Common myeloid progenitor, CD34-positive (primary cell): Measurements from ENCODE around the gene NPAS4.

Experiments used
- CTCF ChIA-PET: fragments of 350-600 bp; sonication (Branson Sonifier 250); formaldehyde crosslinking; loops from one replicate; lab custom pipeline; 2021; ENCODE audit warnings: antibody characterized with exemption; lab: Charles Lee
- POLR2A ChIA-PET: fragments of 350-600 bp; sonication (Branson Sonifier 250); formaldehyde crosslinking; loops from one replicate; lab custom pipeline; 2021; ENCODE audit warnings: antibody characterized with exemption; lab: Charles Lee
- DNase-seq, 3 donors: peaks; one replicate each; pipeline versions ENCODE4 v3.0.0 to v3.0.0-alpha.2; 2013
- H3K27ac ChIP-seq, 2 experiments: 1 replicate in 1 of 2; 2 replicates in 1 of 2; pipeline ENCODE4 v1.7.0; 2013; ENCODE audit warnings: inconsistent platforms in 2 of 2, low read length in 2 of 2, mild to moderate bottlenecking in 2 of 2, low read depth in 1 of 2, moderate library complexity in 1 of 2; ENCODE audit not compliant: severe bottlenecking in 2 of 2, insufficient read depth in 1 of 2, poor library complexity in 1 of 2
- H3K27me3 ChIP-seq, 5 experiments: replicated peaks in 2 of 5; 1 replicate in 3 of 5; 2 replicates in 2 of 5; pipeline versions ENCODE4 v1.6.1 to v1.7.0; 2013; ENCODE audit warnings: low read length in 4 of 5, mild to moderate bottlenecking in 2 of 5, moderate library complexity in 2 of 5, inconsistent platforms in 1 of 5; ENCODE audit not compliant: insufficient read depth in 5 of 5, control insufficient read depth in 4 of 5
- H3K36me3 ChIP-seq, 4 experiments: 1 replicate in 2 of 4; 2 replicates in 2 of 4; pipeline versions ENCODE4 v1.6.1 to v1.7.0; 2013; ENCODE audit warnings: low read length in 3 of 4, control low read depth in 1 of 4, mild to moderate bottlenecking in 1 of 4; ENCODE audit not compliant: control insufficient read depth in 4 of 4, insufficient read depth in 4 of 4
- H3K4me1 ChIP-seq, 4 experiments: 1 replicate in 3 of 4; 2 replicates in 1 of 4; pipeline versions ENCODE4 v1.6.1 to v1.7.1; 2013; ENCODE audit warnings: low read length in 3 of 4, mild to moderate bottlenecking in 3 of 4, control low read depth in 1 of 4, inconsistent platforms in 1 of 4, moderate library complexity in 1 of 4; ENCODE audit not compliant: control insufficient read depth in 4 of 4, insufficient read depth in 4 of 4; ENCODE audit errors: control extremely low read depth in 1 of 4
- H3K4me3 ChIP-seq, 7 experiments: 1 replicate in 4 of 7; 2 replicates in 3 of 7; pipeline versions ENCODE4 v1.5.1 to v1.7.0; 2013; ENCODE audit warnings: mild to moderate bottlenecking in 7 of 7, low read length in 6 of 7, moderate library complexity in 6 of 7, inconsistent platforms in 2 of 7, low read depth in 2 of 7, control low read depth in 1 of 7; ENCODE audit not compliant: insufficient read depth in 4 of 7, control insufficient read depth in 1 of 7; ENCODE audit errors: extremely low read depth in 1 of 7
- H3K9me3 ChIP-seq, 5 experiments: 1 replicate in 4 of 5; 2 replicates in 1 of 5; pipeline versions ENCODE4 v1.6.1 to v1.7.1; 2013; ENCODE audit warnings: low read length in 4 of 5, mild to moderate bottlenecking in 2 of 5, inconsistent platforms in 1 of 5, low read depth in 1 of 5, moderate library complexity in 1 of 5; ENCODE audit not compliant: control insufficient read depth in 4 of 5, insufficient read depth in 2 of 5; ENCODE audit errors: control extremely low read depth in 1 of 5
- WGBS: methylation state at CpG from one replicate; pipeline ENCODE4 v1.1.5; 2013; ENCODE audit not compliant: insufficient coverage; 5-methylcytosine and 5-hydroxymethylcytosine counted together

NPAS4 gene

GRCh38 chr11:66386171-66387069 lies 34.4 kb upstream of the NPAS4 start:
- 5% methylated on average over 17 of the region's 20 CpGs for WGBS
- no peak overlapping the region for H3K27ac ChIP-seq
- peak overlapping the region in 4 of 7 experiments; percentile 35 to 63 (median 49) for H3K4me3 ChIP-seq
- peak; percentile 78 to 90 (median 79) for DNase-seq
- H3K27me3 ChIP-seq = peaks cover 0 to 7% (median 0%) of the 10 kb centered on the region in 5 experiments
- no peaks in the 10 kb centered on the region for H3K9me3 ChIP-seq
- peaks cover 0 to 7% (median 4%) of the 10 kb centered on the region in 4 experiments for H3K4me1 ChIP-seq
- POLR2A ChIA-PET = no interaction called here
- no peaks in the 10 kb centered on the region for H3K36me3 ChIP-seq
- CTCF ChIA-PET = interaction anchor here (1.0 to 5.6 kb wide), 16 partner anchors 9 to 75 kb away, joined by 3 to 30 read pairs (median 6); partner anchors contain the start of genes B4GAT1 and SLC29A2

- 42% methylated on average over 7 of the region's 8 CpGs for WGBS
- CTCF ChIA-PET = interaction anchor here (0.5 to 5.6 kb wide), 22 partner anchors 9 to 657 kb away, joined by 3 to 30 read pairs (median 4); partner anchors contain the start of gene SLC29A2
- Histone ChIP-seq H3K36me3 (no peaks in the 10 kb centered on the region), H3K4me1 (peaks cover 0 to 7% (median 4%) of the 10 kb centered on the region in 4 experiments), H3K27ac (no peak overlapping the region), H3K9me3 (no peaks in the 10 kb centered on the region), H3K27me3 (peaks cover 0 to 13% (median 1%) of the 10 kb centered on the region in 5 experiments), H3K4me3 (no peak overlapping the region)
- POLR2A ChIA-PET = interaction anchor here (1.2 kb wide), 1 partner anchor 50 kb away, joined by 4 read pairs; the partner anchor contains the start of gene MRPL11
- DNase-seq = peak; percentile 77 to 91 (median 86)
These were observed 32.0 kb upstream of the NPAS4 start for GRCh38 chr11:66388780-66389386.

GRCh38 chr11:66391322-66391721 lies 29.5 kb upstream of the NPAS4 start:
- Histone ChIP-seq H3K9me3 (no peaks in the 10 kb centered on the region), H3K4me1 (peaks cover 0 to 4% (median 2%) of the 10 kb centered on the region in 4 experiments), H3K27ac (no peak overlapping the region), H3K27me3 (peaks cover 0 to 21% (median 2%) of the 10 kb centered on the region in 5 experiments), H3K4me3 (no peak overlapping the region), H3K36me3 (no peaks in the 10 kb centered on the region)
- POLR2A ChIA-PET = no interaction called here
- CTCF ChIA-PET = interaction anchor here (5.6 kb wide), 1 partner anchor 17 kb away, joined by 30 read pairs; no protein-coding TSS in a partner anchor
- no peak for DNase-seq
- WGBS = 80% methylated on average over 1 of the region's 6 CpGs

- no peak overlapping the region for H3K27ac ChIP-seq
- CTCF ChIA-PET = interaction anchor here (0.6 to 1.5 kb wide), 3 partner anchors 10 to 297 kb away, joined by 3 to 4 read pairs (median 3); no protein-coding TSS in a partner anchor
- peaks cover 0 to 20% (median 0%) of the 10 kb centered on the region in 5 experiments for H3K27me3 ChIP-seq
- POLR2A ChIA-PET = no interaction called here
- no peaks in the 10 kb centered on the region for H3K4me1 ChIP-seq
- no peak overlapping the region for H3K4me3 ChIP-seq
- no CpG with 5 or more reads among the region's 3 CpGs for WGBS
- no peaks in the 10 kb centered on the region for H3K36me3 ChIP-seq
- no peaks in the 10 kb centered on the region for H3K9me3 ChIP-seq
- DNase-seq = no peak
These were observed 26.9 kb upstream of the NPAS4 start for GRCh38 chr11:66393954-66394353.

DNA sequence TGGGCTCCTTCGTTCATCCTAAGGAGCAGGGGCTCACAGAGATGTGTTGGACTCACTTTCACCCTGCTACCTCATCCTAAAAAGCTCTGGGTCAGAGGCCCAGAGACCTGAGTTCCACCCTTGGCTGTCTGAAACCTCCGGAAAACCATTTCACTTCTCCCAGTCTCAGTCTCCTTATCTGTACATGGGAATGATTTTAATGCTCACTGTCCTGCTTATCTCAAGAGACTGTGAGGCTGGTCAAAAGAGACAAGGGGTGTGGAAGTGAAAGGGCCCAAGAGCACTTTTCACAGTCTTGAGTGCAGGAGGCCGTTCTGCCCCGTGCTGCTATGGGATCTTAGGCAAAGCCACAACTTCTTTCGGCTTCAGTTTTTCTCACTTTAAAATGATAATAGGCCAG lies 13.2 kb upstream of the NPAS4 start:
- CTCF ChIA-PET = interaction anchor here (0.8 to 6.3 kb wide), 14 partner anchors 9 to 272 kb away, joined by 3 to 49 read pairs (median 4); partner anchors contain the start of genes DPP3, MRPL11 and RBM4B
- POLR2A ChIA-PET = no interaction called here
- 76% methylated on average over 4 of the region's 5 CpGs for WGBS

DNA sequence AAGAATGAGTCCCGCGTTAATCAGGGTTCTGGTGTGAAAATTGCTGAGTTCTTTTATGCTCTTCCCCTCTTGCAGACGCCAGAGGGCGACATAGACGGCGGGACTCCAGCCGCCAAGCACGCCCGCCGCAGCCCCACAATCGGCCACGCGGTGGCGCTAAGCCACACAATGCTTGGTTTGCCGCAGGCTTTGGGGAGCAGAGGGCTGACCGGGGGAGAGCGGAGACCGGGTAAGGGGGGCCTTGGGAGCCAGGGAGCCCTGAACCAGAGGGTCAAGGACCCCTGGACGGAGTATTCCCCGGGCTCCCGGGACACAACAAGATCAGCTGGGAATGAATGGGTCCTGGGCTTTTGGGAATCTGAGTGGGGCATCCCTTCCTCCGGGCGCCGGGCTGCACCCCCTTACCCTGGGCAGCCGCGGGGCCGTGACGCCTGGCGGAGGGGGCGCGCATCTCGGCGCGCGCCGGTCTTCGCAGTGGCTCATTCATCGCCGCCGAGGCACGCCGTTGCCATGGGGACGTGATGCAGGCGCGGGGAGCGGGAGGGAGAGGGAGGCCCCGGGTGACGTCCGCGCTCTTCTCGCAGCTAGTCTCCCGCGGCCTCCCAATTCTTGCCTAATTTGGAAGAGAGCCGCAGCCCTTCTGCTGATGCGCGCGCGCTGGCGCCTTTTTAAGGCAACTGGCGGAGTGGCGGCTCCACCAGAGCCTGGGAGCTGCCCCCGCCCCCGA lies 12.2 kb upstream of the NPAS4 start:
- CTCF ChIA-PET = interaction anchor here (1.0 to 6.3 kb wide), 10 partner anchors 8 to 271 kb away, joined by 3 to 49 read pairs (median 16); partner anchors contain the start of genes MRPL11, RBM4B and TMEM151A
- POLR2A ChIA-PET = no interaction called here
- no peaks in the 10 kb centered on the region for H3K9me3 ChIP-seq
- 0% methylated on average over 49 of the region's 63 CpGs for WGBS
- H3K27me3 ChIP-seq = peaks cover 2 to 65% (median 26%) of the 10 kb centered on the region in 5 experiments
- DNase-seq = peak; percentile 88 to 94 (median 91)
- peaks cover 0 to 9% (median 6%) of the 10 kb centered on the region in 4 experiments for H3K4me1 ChIP-seq
- H3K36me3 ChIP-seq = no peaks in the 10 kb centered on the region
- no peak overlapping the region for H3K27ac ChIP-seq
- peak overlapping the region in 5 of 7 experiments; percentile 14 to 48 (median 25) for H3K4me3 ChIP-seq

More for the DNA sequence above, 13.2 kb upstream of the NPAS4 start:
- Histone ChIP-seq H3K27ac (no peak overlapping the region), H3K9me3 (no peaks in the 10 kb centered on the region), H3K4me3 (no peak overlapping the region), H3K4me1 (peaks cover 0 to 9% (median 6%) of the 10 kb centered on the region in 4 experiments), H3K36me3 (no peaks in the 10 kb centered on the region), H3K27me3 (peaks cover 2 to 65% (median 25%) of the 10 kb centered on the region in 5 experiments)
- no peak for DNase-seq
